HG03565 (cell line): Measurements from ENCODE around the gene MALRD1.

Source experiments
- ATAC-seq: cut with Tn5 transposase; IDR thresholded peaks from one replicate; pipeline ENCODE4 v1.9.1; 2021; ENCODE audit warnings: mild to moderate bottlenecking, moderate library complexity; ENCODE audit not compliant: unreplicated experiment

MALRD1 gene

GRCh38 chr10:19209319-19209718, 160.7 kb downstream of the MALRD1 start:
- no peak for ATAC-seq

GRCh38 chr10:19212590-19212989, 164.0 kb downstream of the MALRD1 start:
- no peak for ATAC-seq

DNA sequence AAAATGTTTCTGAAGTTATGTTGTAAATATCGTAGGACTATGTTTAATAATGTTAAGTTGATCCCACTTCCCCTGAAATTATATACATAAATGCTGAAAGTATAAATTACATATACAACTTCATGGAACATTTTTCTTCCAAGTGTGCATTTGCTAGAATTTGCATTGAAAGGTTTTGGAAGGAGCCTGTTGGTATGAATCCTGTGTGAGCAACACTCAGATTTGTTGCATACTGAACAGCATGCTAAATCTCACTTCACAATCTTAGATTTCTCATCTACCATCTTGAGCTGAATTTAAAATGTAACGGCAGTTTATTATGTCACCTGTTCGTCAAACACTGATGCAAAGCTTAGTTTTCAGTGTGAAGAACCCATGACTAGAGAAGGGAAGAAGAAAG, 172.6 kb downstream of the MALRD1 start:
- no peak for ATAC-seq

DNA sequence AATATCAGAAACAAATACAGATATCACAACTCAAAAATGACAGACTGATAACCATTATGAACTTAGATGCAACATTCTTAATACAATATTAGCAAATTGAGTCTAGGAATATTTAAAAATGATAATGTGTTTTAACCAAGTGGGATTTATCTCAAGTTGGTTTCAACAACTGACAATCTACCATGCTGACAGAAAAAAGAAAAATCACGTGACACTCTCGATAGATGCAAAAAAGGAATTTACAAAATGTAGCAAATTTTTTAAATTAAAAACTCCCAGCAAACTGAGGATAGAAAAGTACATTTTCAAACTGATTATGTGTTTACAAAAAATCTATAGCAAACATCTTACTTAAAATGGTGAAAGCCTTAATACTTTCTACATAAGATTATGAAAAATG, 177.4 kb downstream of the MALRD1 start:
- no peak for ATAC-seq

DNA sequence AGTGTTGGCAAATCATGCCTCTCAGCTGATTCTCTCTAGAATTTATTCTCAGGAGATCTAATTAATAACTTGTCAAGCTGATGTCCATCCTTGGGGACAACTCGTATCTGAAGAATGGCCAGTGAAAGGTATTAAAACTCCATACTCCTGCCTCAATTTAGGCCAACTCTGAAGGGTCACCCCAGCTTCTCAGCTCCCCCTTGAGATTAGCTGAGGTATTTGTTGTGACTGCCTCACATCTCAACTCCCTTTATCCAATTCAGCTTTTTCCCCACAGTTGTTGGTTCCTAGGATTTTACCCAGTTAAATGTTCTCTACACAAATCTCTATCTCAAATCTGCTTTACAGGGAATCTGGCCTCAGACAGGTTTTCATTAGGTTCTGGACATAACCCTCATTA, 182.4 kb downstream of the MALRD1 start:
- no peak for ATAC-seq

- ATAC-seq, result no peak
These were observed 197.5 kb downstream of the MALRD1 start for GRCh38 chr10:19245889-19246752.

DNA sequence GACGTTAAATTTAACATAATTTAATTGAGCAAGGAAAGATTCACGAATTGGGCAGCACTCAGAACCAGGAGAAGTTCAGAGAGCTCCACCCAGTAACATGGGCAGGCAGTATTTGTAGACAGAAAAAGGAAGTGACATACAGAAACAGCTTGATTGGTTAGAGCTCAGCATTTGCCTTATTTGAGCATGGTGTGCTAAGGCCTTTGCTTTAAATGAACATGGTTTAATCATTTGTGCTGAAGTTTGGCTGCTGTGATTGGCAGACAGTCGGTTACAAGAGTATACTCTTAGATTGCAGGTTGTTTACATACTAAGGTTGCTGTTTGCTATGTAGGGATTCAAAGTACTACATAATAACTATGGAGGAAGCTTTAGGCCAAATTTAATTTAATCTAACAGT, 199.2 kb downstream of the MALRD1 start:
- ATAC-seq, result no peak

DNA sequence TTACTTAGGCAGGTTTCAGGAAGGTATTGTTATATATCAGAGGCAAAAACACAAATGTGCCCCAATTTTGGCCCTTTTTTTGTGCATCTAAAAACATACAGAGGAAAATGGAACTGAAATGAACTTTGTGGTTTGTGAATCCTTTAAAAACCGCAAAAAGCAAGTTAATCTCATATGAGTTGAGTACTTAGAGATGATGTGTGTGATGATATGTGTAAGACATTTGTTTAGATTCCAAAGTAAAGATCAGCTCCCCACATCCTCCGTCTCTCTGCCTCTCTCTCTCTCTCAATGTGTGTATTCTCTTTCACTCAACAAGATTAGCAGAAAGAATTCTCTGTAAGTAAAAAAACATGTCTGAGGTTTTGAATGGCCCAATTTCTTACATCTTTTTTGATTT, 201.9 kb downstream of the MALRD1 start:
- ATAC-seq, result no peak

- ATAC-seq, result no peak
These were observed 203.9 kb downstream of the MALRD1 start for GRCh38 chr10:19252531-19252930.

DNA sequence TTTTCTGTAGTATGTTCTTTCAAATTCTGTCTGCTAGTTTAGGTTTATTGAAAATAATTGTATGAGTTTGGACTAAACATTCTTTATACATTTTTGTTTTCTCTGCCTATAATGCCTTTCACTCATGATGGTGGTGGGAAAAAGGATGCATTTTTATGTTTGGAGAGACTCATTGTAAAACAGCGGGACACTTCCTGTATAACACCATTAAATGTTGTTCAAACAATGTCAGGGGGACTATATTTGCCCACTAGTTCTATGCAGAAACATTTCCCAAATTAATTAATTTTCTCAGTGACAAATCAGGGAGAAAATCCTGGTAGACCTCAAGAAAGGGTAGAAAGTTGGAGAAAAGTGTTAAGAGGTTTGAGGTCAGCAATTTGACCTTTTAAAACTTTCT, 207.7 kb downstream of the MALRD1 start:
- ATAC-seq, result no peak

DNA sequence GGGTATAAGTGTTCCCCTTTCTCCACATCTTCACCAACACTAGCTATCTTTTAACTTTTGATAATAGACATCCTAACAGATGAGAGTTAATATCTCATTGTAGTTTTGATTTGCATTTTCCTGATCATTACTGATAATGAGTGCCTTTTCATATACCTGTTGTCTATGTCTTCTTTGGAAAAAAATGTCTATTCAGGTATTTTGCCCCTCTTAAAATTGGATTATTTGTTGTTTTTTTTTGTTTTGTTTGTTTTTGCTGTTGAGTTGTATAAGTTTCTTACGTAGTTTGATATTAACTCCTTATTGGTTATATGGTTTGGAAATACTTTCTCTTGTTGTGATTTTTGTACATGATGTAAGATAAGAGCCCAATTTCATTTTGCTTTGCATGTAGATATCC, 214.7 kb downstream of the MALRD1 start:
- no peak for ATAC-seq

GRCh38 chr10:19283285-19283684, 234.7 kb downstream of the MALRD1 start:
- no peak for ATAC-seq

DNA sequence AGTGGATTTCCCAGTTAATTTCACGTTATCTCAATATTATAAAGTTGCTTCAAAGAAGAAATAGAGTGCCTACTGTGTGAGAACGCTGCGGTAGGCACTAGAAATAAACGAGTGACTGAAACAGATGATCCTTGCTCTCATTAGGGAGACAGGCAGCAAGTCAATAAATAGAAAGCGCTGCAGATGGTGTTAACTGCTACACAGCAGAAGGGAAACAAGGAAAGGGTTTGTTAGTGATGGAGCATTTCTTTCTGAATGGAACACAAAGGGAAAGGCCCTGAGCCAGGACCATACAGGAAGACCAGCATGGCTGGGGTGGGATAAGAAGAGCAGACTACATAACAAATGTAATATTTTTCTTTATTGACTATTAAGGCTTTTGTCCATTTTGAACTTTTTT, 235.2 kb downstream of the MALRD1 start:
- no peak for ATAC-seq

DNA sequence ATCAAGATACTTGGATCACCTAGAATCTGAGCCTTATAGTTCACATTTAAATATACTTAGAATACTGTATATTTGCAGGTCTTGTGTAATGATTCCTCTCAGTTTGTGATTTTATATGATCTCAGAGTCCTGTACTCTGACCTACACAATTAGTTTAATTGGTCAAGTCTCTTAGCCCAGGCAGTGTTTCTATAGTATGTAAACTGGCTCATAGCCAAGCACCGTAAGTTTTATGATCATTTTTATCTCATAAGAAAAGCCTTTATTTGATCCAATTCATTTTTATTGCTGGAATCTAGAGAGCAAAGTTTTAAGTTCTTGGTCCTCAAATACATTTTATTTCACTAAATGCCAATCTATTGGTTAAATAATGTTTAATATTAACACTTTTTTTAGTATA, 242.2 kb downstream of the MALRD1 start:
- ATAC-seq, result no peak

DNA sequence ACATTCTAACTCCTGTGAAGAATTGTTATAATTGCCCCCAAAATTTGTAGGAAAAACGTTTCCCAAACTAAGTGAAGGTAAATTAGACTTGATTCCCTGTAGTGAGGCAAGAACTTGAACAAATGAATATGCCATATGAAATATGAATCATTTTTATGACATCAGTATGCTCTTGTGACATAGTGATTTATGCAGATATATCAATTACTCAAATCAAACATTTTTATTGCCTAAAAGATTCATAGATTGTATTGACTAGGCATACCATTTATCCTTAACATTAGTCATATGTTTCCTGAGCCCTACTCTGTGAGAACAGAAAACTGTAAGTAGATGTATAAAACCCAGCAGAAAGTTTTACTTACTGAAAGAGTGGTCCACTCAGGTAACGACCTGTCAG, 245.6 kb downstream of the MALRD1 start:
- no peak for ATAC-seq

GRCh38 chr10:19299645-19300044, 251.0 kb downstream of the MALRD1 start:
- ATAC-seq, result no peak

DNA sequence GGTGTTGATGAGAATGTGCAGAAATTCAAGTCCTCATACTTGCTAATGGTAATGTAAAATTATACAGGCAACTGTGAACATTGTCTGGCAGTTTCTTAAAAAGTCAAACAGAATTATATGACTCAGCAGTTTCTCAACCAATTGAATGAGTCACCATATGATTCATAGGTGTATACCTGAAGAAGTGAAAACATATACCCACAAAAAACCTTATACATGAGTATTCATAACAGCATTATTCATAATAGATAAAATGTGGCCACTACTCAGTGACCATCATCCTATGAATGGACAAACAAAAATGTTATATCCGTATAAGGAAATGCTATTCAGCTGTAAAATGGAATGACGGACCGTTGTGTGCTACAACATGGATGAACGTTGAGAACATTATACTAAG, 253.5 kb downstream of the MALRD1 start:
- ATAC-seq, result no peak

DNA sequence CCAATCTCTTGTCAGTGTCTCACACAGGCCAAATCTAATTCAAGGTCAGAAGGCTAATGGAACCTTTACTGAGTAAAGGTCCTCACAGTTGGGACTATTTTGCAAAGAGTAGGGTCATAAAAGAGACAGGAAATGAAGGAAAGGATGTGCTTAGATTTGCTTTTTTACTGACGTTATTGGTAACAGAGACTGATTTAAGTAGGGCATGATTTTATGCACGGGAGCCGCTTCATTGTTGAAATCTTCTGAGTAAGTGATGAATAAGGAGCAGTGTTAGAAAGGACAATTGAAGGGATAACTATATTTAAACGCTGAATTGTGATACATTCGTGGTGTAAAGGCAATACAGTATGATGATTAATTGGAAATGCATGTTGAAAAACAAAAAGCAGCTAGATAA, 261.5 kb downstream of the MALRD1 start:
- ATAC-seq, result no peak

DNA sequence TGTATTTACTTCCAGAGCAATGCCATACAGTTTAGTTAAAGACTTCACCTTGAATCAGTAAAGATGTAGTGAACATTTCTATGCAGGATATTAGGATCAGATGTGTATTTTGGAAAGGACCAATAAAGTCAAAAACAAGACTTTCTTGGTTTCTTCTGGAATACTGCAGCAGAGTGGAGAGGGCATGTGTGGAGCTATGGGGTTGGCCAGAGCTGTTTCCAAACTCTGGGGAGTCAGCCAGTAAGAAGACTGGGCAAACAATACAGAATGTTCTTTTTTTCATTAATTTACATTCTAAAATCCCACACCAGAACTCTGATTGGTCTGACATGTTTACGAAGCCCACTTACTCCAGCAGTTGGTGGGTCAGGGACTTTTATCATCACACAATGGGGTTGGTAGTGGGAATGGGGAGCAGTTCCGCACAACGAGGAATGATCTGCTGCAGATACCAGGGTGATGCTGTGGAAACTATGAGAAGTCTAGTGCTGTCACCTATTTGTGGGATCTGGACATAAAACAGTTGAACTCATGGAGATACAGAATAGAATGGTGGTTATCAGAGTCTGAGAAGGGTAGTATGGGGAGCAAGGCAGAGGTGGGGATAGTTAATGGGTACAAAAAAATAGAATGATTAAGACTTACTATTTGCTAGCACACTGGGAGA, 267.7 kb downstream of the MALRD1 start:
- no peak for ATAC-seq

DNA sequence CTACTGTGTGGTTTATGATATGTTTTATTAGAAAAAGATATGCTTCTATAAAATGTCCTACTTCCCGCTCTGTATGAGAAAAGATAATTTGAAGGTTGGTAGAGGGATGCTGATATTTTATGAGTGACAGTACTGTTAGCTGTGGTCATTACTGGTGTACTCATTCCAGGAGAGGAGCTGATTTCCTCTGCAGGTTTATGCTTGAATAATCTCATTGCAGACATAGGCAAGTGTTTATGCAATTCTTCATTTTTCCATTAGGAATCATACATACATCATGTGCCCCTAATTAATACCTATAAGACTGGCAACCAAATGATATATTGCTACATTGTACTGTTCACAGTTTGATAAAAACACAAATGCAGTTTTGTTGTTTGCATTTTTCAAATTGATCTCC, 269.4 kb downstream of the MALRD1 start:
- no peak for ATAC-seq

DNA sequence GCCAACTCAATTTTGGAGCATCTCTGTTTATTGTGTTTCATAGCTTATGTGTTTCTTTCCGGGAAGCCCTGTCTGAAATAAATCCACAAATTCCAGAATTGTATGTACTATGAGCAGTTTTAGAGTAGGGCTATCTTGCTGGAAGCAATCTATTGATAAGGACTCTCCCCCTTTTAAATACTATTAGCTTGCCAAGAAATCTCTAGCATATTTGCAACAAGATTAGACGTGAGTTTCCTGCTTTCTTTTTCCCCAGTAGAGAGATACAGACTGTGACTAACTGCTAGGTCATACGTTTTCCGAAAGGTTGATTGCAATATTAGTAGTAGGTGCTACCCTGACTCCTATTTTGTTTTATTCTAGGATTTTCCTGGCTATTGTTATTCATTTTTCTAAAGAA, 277.0 kb downstream of the MALRD1 start:
- no peak for ATAC-seq

GRCh38 chr10:19328582-19328981, 280.0 kb downstream of the MALRD1 start:
- no peak for ATAC-seq

DNA sequence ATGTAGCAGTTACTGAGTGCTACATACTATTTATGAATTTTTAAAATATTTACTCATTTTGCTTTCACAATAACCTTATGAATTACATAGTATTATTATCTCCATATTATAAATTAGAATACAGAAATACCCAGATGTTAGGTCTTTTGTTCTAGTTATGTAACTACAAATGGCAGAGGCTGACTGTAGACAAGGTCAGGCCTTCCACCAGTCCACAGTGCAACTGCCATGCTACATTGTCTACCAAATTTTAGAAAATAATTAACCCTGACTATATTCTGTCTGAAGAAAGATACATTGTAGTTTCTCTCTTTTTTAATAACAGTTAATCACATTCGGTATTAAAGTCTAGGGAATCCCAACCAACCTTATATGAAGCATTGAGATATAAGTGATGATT, 280.9 kb downstream of the MALRD1 start:
- ATAC-seq, result no peak
